ENCODE measurements around the gene ATP6V0E1.

Gene ATP6V0E1

GRCh38 chr5:173047838-173048105 lies 64.2 kb downstream of the ATP6V0E1 start:
- no peak for DNase-seq (ENCODE audit: extremely low read depth, low read depth)
- TF ChIP-seq CTCF (IDR thresholded peaks at IDR 0.05; ENCODE audit: low read depth, low read length), result no peak

DNA sequence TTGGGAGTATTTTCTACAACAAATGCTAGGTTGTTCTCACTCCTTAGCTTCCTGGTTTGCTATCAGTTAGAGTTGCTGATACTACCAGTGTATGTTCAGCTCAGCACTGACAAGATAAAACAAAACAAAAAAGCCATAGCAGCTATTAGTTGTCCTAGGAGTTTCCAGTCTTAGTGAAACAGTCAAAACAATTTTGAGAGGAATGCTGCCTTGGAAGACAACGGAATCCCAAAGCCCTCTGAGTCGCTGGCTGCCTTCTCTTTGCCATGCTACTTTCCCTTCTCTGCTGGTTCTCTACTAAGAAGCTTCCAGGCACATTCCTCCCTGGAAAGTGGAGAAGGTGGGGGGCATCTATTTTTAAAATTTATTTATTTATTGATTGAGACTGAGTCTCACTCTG lies 67.2 kb downstream of the ATP6V0E1 start:
- no peak for TF ChIP-seq CTCF (IDR thresholded peaks at IDR 0.05; ENCODE audit: low read depth, low read length)
- DNase-seq (ENCODE audit: extremely low read depth, low read depth), result no peak

DNA sequence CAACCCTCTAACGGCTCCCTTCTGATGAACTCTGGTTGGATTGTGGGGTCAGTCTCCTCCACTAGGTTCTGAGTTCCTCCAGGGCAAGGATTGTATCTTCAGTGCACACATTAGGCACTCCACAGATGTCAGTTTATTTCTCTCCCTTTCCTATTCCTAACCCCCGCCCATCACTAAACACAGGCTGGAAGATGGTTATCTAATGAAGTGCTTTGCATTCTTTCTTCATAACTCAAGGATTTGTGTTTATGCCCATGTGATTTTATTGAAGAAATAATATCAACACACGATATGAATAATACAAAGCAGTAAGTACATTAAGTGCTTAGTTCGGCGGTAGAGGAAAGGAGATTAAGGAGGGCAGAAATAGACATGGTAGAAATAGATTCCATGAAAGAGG lies 68.2 kb downstream of the ATP6V0E1 start:
- TF ChIP-seq CTCF (IDR thresholded peaks at IDR 0.05; ENCODE audit: low read depth, low read length), result no peak
- no peak for DNase-seq (ENCODE audit: extremely low read depth, low read depth)

- TF ChIP-seq CTCF (IDR thresholded peaks at IDR 0.05; ENCODE audit: low read depth, low read length), result no peak
These were observed 69.5 kb downstream of the ATP6V0E1 start for GRCh38 chr5:173053041-173053440.

DNA sequence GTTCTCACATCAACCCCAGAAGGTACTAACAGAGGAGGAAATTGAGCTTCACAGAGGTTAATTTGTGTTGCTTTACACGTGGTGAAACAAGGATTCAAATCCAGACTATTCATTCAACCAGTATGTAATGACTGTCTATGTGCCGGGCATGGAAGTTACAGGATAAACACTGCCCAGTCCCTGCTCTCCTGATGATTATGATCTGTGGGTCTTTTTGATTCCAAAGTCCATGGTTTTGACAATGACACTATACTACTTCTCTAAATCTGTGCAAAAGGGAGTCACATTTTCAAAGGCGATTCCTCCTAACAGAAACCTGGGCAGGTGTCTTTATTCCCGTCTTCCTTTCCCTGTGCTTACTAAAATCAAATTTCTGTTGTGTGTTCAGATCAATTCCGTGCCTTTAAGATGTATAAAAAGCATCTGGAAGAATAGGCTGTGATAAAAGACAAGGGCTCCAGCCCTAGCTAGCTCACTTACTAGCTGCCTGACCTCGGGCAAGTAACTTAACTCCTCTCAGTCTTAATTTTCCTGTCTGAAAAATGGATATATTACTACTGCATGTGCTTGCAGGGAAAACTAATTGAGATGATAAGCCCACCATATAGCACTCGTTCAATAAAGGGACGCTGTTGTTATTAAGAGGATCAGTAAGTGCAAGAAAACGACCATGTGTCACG lies 71.6 kb downstream of the ATP6V0E1 start:
- no peak for DNase-seq (ENCODE audit: extremely low read depth, low read depth)

More at GRCh38 chr5:173053041-173053440, 69.5 kb downstream of the ATP6V0E1 start:
- DNase-seq (ENCODE audit: extremely low read depth, low read depth), result no peak

GRCh38 chr5:173055722-173055982 lies 72.1 kb downstream of the ATP6V0E1 start:
- DNase-seq (ENCODE audit: extremely low read depth, low read depth), result no peak
- no peak for TF ChIP-seq CTCF (IDR thresholded peaks at IDR 0.05; ENCODE audit: low read depth, low read length)

More for the DNA sequence above, 71.6 kb downstream of the ATP6V0E1 start:
- TF ChIP-seq CTCF (IDR thresholded peaks at IDR 0.05; ENCODE audit: low read depth, low read length), result no peak

- TF ChIP-seq CTCF (IDR thresholded peaks at IDR 0.05; ENCODE audit: low read depth, low read length), result no peak
- peak; percentile 90 for DNase-seq (ENCODE audit: extremely low read depth, low read depth)
These were observed 72.6 kb downstream of the ATP6V0E1 start, which contains the start of gene CREBRF for GRCh38 chr5:173055983-173056782. Gene CREBRF (plus strand): TSS chr5:173056352. CDS start chr5:173080776, 24,424 bp downstream.
